Measurements from ENCODE around the gene NCAPD2. TPM values are rescaled to one million over a fixed set of nuclear protein-coding genes. Genes with fewer than 3 reads are reported as not detected.

Gene NCAPD2
- total and polyA plus RNA-seq, 12 donors: 5.4 to 18.8 (median 12.2) TPM

- intact Hi-C loops (cut with DNase I): loop anchor here in 8 of 10 donors (5.0 to 10.0 kb wide), 5 partner anchors 36 to 138 kb away; no protein-coding TSS in a partner anchor
- peak overlapping the region in 4 of 10 donors; percentile 7 to 89 (median 42) for H3K27ac ChIP-seq
- TF ChIP-seq CTCF (IDR thresholded peaks at IDR 0.05): no peak
- 64 to 76% methylated on average over 7 of the region's 7 CpGs for WGBS, 2 donors
- H3K4me1 ChIP-seq: peaks cover 0 to 78% (median 12%) of the 10 kb centered on the region in 9 donors
- no peak overlapping the region for H3K4me3 ChIP-seq
- ATAC-seq (no peak), DNase-seq (no peak)
- no peaks in the 10 kb centered on the region for H3K27me3 ChIP-seq
- no peaks in the 10 kb centered on the region for H3K9me3 ChIP-seq
- peaks cover 0 to 85% (median 51%) of the 10 kb centered on the region in 9 donors for H3K36me3 ChIP-seq
Observed at GRCh38 chr12:6463216-6463615, 30.7 kb upstream of the NCAPD2 start.

GRCh38 chr12:6463858-6464257 is 30.0 kb upstream of the NCAPD2 start:
- Histone ChIP-seq H3K9me3 (no peaks in the 10 kb centered on the region), H3K36me3 (peaks cover 0 to 78% (median 45%) of the 10 kb centered on the region in 9 donors), H3K4me1 (peaks cover under 1 to 84% (median 17%) of the 10 kb centered on the region in 9 donors), H3K4me3 (no peak overlapping the region), H3K27me3 (no peaks in the 10 kb centered on the region), H3K27ac (peak overlapping the region in 3 of 10 donors; percentile 7 to 89 (median 16))
- TF ChIP-seq CTCF (IDR thresholded peaks at IDR 0.05): no peak
- intact Hi-C loops (cut with DNase I): loop anchor here in 9 of 10 donors (2.0 to 10.0 kb wide), 8 partner anchors 37 to 139 kb away; no protein-coding TSS in a partner anchor
- DNase-seq (no peak), ATAC-seq (no peak)
- WGBS, 2 donors: 89 to 91% methylated on average over 6 of the region's 6 CpGs

- Histone ChIP-seq H3K9me3 (no peaks in the 10 kb centered on the region), H3K27me3 (no peaks in the 10 kb centered on the region), H3K4me3 (no peak overlapping the region), H3K27ac (peak overlapping the region in 1 of 10 donors; percentile 89), H3K36me3 (peaks cover 0 to 72% (median 40%) of the 10 kb centered on the region in 9 donors), H3K4me1 (peaks cover 3 to 87% (median 24%) of the 10 kb centered on the region in 9 donors)
- TF ChIP-seq CTCF (IDR thresholded peaks at IDR 0.05): no peak
- DNase-seq: no peak
- ATAC-seq: no peak
- 94 to 96% methylated on average over 8 of the region's 8 CpGs for WGBS, 2 donors
- intact Hi-C loops (cut with DNase I): loop anchor here in 9 of 10 donors (2.0 to 10.0 kb wide), 8 partner anchors 37 to 140 kb away; no protein-coding TSS in a partner anchor
Observed at GRCh38 chr12:6464531-6464930, 29.4 kb upstream of the NCAPD2 start.

GRCh38 chr12:6465467-6466183 is 28.3 kb upstream of the NCAPD2 start:
- 28 to 29% methylated on average over 6 of the region's 6 CpGs for WGBS, 2 donors
- Histone ChIP-seq H3K36me3 (peaks cover 0 to 61% (median 35%) of the 10 kb centered on the region in 9 donors), H3K4me3 (no peak overlapping the region), H3K27ac (peak overlapping the region in 1 of 10 donors; percentile 50), H3K9me3 (no peaks in the 10 kb centered on the region), H3K4me1 (peaks cover 7 to 82% (median 27%) of the 10 kb centered on the region in 9 donors), H3K27me3 (no peaks in the 10 kb centered on the region)
- ATAC-seq (peak in 6 of 8 donors; percentile 6 to 48 (median 42)), DNase-seq (peak in 1 of 2 donors; percentile 63)
- peak; percentile 61 to 86 (median 80) for TF ChIP-seq CTCF (IDR thresholded peaks at IDR 0.05)
- intact Hi-C loops (cut with DNase I): loop anchor here in 7 of 10 donors (1.0 to 10.0 kb wide), 7 partner anchors 41 to 141 kb away; no protein-coding TSS in a partner anchor

Measured in heart right ventricle (tissue), 16 donors.